Measurements from ENCODE around the gene OR5K1.

Gene OR5K1

DNA sequence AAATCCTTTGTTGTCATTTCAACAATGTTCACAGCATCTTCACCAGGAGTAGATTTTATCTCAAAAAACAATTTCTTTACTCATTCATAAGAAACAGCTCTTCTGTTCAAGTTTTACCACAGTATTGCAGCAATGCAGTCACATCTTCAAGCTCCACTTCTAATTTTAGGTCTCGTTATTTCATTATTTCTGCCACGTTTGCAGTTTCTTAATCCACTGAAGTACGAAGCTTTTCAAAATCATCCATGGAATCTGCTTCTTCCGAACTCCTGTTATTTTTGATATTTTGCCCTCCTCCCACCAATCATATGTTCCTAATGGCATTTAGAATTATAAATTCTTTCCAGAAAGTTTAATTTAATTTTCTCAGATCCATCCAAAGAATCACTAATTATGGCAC is 12.6 kb upstream of the OR5K1 start (continued):
- TF ChIP-seq, protein P1, sequence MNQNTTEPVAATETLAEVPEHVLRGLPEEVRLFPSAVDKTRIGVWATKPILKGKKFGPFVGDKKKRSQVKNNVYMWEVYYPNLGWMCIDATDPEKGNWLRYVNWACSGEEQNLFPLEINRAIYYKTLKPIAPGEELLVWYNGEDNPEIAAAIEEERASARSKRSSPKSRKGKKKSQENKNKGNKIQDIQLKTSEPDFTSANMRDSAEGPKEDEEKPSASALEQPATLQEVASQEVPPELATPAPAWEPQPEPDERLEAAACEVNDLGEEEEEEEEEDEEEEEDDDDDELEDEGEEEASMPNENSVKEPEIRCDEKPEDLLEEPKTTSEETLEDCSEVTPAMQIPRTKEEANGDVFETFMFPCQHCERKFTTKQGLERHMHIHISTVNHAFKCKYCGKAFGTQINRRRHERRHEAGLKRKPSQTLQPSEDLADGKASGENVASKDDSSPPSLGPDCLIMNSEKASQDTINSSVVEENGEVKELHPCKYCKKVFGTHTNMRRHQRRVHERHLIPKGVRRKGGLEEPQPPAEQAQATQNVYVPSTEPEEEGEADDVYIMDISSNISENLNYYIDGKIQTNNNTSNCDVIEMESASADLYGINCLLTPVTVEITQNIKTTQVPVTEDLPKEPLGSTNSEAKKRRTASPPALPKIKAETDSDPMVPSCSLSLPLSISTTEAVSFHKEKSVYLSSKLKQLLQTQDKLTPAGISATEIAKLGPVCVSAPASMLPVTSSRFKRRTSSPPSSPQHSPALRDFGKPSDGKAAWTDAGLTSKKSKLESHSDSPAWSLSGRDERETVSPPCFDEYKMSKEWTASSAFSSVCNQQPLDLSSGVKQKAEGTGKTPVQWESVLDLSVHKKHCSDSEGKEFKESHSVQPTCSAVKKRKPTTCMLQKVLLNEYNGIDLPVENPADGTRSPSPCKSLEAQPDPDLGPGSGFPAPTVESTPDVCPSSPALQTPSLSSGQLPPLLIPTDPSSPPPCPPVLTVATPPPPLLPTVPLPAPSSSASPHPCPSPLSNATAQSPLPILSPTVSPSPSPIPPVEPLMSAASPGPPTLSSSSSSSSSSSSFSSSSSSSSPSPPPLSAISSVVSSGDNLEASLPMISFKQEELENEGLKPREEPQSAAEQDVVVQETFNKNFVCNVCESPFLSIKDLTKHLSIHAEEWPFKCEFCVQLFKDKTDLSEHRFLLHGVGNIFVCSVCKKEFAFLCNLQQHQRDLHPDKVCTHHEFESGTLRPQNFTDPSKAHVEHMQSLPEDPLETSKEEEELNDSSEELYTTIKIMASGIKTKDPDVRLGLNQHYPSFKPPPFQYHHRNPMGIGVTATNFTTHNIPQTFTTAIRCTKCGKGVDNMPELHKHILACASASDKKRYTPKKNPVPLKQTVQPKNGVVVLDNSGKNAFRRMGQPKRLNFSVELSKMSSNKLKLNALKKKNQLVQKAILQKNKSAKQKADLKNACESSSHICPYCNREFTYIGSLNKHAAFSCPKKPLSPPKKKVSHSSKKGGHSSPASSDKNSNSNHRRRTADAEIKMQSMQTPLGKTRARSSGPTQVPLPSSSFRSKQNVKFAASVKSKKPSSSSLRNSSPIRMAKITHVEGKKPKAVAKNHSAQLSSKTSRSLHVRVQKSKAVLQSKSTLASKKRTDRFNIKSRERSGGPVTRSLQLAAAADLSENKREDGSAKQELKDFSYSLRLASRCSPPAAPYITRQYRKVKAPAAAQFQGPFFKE (tag by site-specific recombination; IDR thresholded peaks at IDR 0.05; ENCODE audit: borderline replicate concordance), result no peak
- TF ChIP-seq ZNF132 (tag by site-specific recombination; IDR thresholded peaks at IDR 0.05; ENCODE audit: borderline replicate concordance), result no peak
- TF ChIP-seq ZNF843 (tag by site-specific recombination; IDR thresholded peaks at IDR 0.05), result no peak

DNA sequence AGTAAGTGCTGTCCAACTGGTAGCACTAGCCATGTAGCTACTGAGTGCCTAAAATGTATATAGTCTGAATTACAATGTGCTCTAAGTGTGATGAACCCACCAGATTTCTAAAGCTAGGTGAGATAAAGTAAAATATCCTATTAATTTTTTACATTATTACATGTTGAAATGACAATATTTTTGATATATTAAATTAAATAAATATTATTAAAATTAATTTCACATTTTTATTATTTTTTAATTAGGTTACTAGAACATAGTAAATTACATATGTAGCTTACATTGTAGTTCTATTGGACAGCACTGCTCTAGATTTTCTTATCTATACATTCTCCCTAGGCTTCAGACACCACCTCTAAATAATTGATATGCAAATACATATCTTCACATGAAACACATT is 9.2 kb upstream of the OR5K1 start:
- no peaks in the 10 kb centered on the region for H3K9me3 ChIP-seq (ENCODE audit: control insufficient read depth, insufficient read depth, low read depth, low read length)
- no peaks in the 10 kb centered on the region for H3K4me1 ChIP-seq (ENCODE audit: control insufficient read depth, insufficient read depth, low read length)
- no peak overlapping the region for H3K27ac ChIP-seq (ENCODE audit: extremely low read depth, low read depth, low read length)
- TF ChIP-seq ZNF600 (tag by site-specific recombination; IDR thresholded peaks at IDR 0.05) (no peak), ZNF837 (tag by site-specific recombination; IDR thresholded peaks at IDR 0.05) (no peak), ZNF664 (tag by site-specific recombination; IDR thresholded peaks at IDR 0.05) (no peak), HOXC10 (CRISPR knock-in tag; IDR thresholded peaks at IDR 0.05) (no peak)
- TF ChIP-seq, protein P2, sequence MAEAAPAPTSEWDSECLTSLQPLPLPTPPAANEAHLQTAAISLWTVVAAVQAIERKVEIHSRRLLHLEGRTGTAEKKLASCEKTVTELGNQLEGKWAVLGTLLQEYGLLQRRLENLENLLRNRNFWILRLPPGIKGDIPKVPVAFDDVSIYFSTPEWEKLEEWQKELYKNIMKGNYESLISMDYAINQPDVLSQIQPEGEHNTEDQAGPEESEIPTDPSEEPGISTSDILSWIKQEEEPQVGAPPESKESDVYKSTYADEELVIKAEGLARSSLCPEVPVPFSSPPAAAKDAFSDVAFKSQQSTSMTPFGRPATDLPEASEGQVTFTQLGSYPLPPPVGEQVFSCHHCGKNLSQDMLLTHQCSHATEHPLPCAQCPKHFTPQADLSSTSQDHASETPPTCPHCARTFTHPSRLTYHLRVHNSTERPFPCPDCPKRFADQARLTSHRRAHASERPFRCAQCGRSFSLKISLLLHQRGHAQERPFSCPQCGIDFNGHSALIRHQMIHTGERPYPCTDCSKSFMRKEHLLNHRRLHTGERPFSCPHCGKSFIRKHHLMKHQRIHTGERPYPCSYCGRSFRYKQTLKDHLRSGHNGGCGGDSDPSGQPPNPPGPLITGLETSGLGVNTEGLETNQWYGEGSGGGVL (tag by site-specific recombination; IDR thresholded peaks at IDR 0.05), result no peak
- ChIA-PET CTCF (no interaction called here), POLR2A (no interaction called here)
- H3K4me3 ChIP-seq (ENCODE audit: low read depth, low read length), result no peak overlapping the region
- H3K36me3 ChIP-seq (ENCODE audit: control insufficient read depth in 2 of 2, insufficient read depth in 1 of 2, low read length in 2 of 2), result no peaks in the 10 kb centered on the region

DNA sequence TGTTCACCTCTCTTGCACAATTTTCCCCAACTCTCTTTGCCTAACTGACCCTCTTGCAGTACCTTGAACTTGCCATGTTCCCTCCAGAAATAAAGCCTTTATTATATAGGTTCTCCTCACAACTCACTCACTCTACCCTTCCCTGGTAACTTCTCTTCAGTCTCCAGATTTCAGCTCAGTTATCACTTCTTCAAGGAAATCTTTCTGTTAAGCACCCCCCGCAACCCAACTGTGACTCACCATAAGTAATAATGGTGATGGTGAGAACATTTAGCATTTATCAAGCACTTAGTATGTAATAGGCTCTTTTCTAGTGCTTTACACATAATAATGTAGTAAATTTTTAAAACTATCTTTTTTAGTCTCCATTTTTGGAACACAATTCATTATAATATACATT is 8.1 kb upstream of the OR5K1 start:
- Histone ChIP-seq H3K4me1 (ENCODE audit: control insufficient read depth, insufficient read depth, low read length) (no peaks in the 10 kb centered on the region), H3K9me3 (ENCODE audit: control insufficient read depth, insufficient read depth, low read depth, low read length) (no peaks in the 10 kb centered on the region), H3K4me3 (ENCODE audit: low read depth, low read length) (no peak overlapping the region), H3K36me3 (ENCODE audit: control insufficient read depth in 2 of 2, insufficient read depth in 1 of 2, low read length in 2 of 2) (no peaks in the 10 kb centered on the region), H3K27ac (ENCODE audit: extremely low read depth, low read depth, low read length) (no peak overlapping the region)
- TF ChIP-seq ZSCAN16 (tag by site-specific recombination; IDR thresholded peaks at IDR 0.05) (no peak), ZNF658 (tag by site-specific recombination; IDR thresholded peaks at IDR 0.05) (no peak), ZNF274 (IDR thresholded peaks at IDR 0.05; ENCODE audit: low read length) (no peak), ZNF274 (tag by site-specific recombination; IDR thresholded peaks at IDR 0.05; ENCODE audit: borderline replicate concordance) (no peak), SCRT1 (tag by site-specific recombination; IDR thresholded peaks at IDR 0.05; ENCODE audit: borderline replicate concordance) (no peak), ZNF302 (tag by site-specific recombination; IDR thresholded peaks at IDR 0.05; ENCODE audit: low read depth) (no peak), ZNF146 (tag by site-specific recombination; IDR thresholded peaks at IDR 0.05) (no peak)
- POLR2A ChIA-PET, result no interaction called here
- CTCF ChIA-PET, result no interaction called here

Measured in HEK293 (cell line).